AG09309 (cell line): ENCODE measurements around the gene PRXL2B.
A peak's percentile ranks its signal among the peaks of the same experiment; 100 is the strongest.

Source experiments
- DNase-seq: peaks from one replicate; pipeline ENCODE4 v3.0.0-alpha.2; 2010; ENCODE audit warnings: low read depth
- H3K4me3 ChIP-seq: 2 replicates; pipeline ENCODE4 v1.5.1; 2011; ENCODE audit warnings: mild to moderate bottlenecking, low read depth, low read length, moderate library complexity; ENCODE audit not compliant: control insufficient read depth
- CTCF ChIP-seq: IDR thresholded peaks from 2 replicates; pipeline ENCODE4 v1.5.1; 2011; ENCODE audit warnings: mild to moderate bottlenecking, low read depth, low read length, inconsistent platforms; ENCODE audit not compliant: insufficient read depth, control insufficient read depth; ENCODE audit errors: missing control alignments

Gene PRXL2B

GRCh38 chr1:2561898-2562895 lies 24.4 kb upstream of the PRXL2B start:
- no peak overlapping the region for H3K4me3 ChIP-seq
- no peak for DNase-seq
- peak; percentile 49 for TF ChIP-seq CTCF

DNA sequence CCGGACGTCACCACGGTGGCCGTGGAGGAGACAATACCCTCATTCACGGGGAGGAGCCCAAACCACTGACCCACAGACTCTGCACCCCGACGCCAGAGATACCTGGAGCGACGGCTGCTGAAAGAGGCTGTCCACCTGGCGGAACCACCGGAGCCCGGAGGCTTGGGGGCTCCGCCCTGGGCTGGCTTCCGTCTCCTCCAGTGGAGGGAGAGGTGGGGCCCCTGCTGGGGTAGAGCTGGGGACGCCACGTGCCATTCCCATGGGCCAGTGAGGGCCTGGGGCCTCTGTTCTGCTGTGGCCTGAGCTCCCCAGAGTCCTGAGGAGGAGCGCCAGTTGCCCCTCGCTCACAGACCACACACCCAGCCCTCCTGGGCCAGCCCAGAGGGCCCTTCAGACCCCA lies 23.4 kb upstream of the PRXL2B start:
- TF ChIP-seq CTCF = no peak
- DNase-seq = no peak

GRCh38 chr1:2564006-2564814 lies 22.4 kb upstream of the PRXL2B start:
- no peak for TF ChIP-seq CTCF
- no peak for DNase-seq
- H3K4me3 ChIP-seq = no peak overlapping the region

More for the DNA sequence above, 23.4 kb upstream of the PRXL2B start:
- no peak overlapping the region for H3K4me3 ChIP-seq

GRCh38 chr1:2564815-2565374 lies 21.7 kb upstream of the PRXL2B start:
- no peak overlapping the region for H3K4me3 ChIP-seq
- no peak for TF ChIP-seq CTCF
- DNase-seq = no peak

- TF ChIP-seq CTCF = no peak
- H3K4me3 ChIP-seq = no peak overlapping the region
- DNase-seq = no peak
Observed at GRCh38 chr1:2566101-2567045, 20.2 kb upstream of the PRXL2B start.
